Measurements from ENCODE around the gene MUC5AC.
"Not testable (repeated sequence)": the region's sequence is repeated elsewhere in the genome, so short reads cannot be mapped to it uniquely, and the experiment has no call there.

Gene MUC5AC

DNA sequence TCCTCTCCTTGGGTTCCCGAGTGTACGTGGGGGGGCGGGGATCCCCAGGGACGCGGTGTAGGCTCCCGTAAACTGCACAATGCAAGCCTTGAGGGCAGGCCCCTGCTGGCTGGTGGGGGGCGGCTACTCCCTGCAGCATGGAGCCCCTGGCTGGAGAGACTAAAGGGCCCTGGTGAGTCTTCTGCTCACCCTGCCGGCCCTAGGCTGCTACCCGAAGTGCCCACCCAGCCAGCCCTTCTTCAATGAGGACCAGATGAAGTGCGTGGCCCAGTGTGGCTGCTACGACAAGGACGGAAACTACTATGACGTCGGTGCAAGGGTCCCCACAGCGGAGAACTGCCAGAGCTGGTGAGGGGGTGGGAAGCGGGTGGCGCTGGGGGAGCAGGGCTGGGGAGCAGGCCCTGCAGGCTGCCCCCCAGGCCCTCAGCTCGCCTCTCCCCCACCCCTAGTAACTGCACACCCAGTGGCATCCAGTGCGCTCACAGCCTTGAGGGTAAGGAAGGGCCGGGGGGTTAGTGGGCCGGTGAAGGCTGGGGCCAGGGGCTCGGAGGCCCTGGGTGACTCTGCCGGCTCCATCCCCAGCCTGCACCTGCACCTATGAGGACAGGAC lies 81.9 kb downstream of the MUC5AC start:
- DNase-seq: no peak

DNA sequence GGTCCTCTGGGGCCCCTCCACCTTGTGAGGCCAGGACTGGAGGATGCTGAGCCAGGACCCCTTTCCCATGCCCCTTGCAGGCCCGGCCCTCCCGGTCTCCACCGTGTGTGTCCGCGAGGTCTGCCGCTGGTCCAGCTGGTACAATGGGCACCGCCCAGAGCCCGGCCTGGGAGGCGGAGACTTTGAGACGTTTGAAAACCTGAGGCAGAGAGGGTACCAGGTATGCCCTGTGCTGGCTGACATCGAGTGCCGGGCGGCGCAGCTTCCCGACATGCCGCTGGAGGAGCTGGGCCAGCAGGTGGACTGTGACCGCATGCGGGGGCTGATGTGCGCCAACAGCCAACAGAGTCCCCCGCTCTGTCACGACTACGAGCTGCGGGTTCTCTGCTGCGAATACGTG lies 83.0 kb downstream of the MUC5AC start:
- DNase-seq: no peak

DNA sequence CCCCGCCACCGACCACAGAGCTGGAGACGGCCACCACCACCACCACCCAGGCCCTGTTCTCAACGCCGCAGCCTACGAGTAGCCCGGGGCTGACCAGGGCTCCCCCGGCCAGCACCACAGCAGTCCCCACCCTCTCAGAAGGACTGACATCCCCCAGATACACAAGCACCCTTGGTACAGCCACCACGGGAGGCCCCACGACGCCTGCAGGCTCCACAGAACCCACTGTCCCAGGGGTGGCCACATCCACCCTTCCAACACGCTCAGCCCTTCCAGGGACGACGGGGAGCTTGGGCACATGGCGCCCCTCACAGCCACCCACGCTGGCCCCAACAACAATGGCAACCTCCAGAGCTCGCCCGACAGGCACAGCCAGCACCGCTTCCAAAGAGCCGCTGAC lies 84.0 kb downstream of the MUC5AC start:
- no peak for DNase-seq

DNA sequence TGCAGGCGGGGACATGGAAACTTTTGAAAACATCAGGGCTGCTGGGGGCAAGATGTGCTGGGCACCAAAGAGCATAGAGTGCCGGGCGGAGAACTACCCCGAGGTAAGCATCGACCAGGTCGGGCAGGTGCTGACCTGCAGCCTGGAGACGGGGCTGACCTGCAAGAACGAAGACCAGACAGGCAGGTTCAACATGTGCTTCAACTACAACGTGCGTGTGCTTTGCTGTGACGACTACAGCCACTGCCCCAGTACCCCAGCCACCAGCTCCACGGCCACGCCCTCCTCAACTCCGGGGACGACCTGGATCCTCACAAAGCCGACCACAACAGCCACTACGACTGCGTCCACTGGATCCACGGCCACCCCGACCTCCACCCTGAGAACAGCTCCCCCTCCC lies 84.5 kb downstream of the MUC5AC start:
- no peak for DNase-seq

DNA sequence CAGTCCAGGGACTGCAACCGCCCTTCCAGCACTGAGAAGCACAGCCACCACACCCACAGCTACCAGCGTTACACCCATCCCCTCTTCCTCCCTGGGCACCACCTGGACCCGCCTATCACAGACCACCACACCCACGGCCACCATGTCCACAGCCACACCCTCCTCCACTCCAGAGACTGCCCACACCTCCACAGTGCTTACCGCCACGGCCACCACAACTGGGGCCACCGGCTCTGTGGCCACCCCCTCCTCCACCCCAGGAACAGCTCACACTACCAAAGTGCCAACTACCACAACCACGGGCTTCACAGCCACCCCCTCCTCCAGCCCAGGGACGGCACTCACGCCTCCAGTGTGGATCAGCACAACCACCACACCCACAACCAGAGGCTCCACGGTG lies 85.0 kb downstream of the MUC5AC start:
- DNase-seq: not testable (repeated sequence)

DNA sequence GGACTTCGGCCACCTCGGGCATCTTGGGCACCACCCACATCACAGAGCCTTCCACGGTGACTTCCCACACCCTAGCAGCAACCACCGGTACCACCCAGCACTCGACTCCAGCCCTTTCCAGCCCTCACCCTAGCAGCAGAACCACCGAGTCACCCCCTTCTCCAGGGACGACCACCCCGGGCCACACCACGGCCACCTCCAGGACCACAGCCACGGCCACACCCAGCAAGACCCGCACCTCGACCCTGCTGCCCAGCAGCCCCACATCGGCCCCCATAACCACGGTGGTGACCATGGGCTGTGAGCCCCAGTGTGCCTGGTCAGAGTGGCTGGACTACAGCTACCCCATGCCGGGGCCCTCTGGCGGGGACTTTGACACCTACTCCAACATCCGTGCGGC lies 85.8 kb downstream of the MUC5AC start:
- DNase-seq: not testable (repeated sequence)

DNA sequence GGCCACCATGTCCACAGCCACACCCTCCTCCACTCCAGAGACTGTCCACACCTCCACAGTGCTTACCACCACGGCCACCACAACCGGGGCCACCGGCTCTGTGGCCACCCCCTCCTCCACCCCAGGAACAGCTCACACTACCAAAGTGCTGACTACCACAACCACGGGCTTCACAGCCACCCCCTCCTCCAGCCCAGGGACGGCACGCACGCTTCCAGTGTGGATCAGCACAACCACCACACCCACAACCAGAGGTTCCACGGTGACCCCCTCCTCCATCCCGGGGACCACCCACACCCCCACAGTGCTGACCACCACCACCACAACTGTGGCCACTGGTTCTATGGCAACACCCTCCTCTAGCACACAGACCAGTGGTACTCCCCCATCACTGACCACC lies 86.8 kb downstream of the MUC5AC start:
- DNase-seq: not testable (repeated sequence)

DNA sequence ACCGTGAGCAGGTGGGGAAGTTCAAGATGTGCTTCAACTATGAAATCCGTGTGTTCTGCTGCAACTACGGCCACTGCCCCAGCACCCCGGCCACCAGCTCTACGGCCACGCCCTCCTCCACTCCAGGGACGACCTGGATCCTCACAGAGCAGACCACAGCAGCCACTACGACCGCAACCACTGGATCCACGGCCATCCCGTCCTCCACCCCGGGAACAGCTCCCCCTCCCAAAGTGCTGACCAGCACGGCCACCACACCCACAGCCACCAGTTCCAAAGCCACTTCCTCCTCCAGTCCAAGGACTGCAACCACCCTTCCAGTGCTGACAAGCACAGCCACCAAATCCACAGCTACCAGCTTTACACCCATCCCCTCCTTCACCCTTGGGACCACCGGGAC lies 88.0 kb downstream of the MUC5AC start:
- not testable (repeated sequence) for DNase-seq

DNA sequence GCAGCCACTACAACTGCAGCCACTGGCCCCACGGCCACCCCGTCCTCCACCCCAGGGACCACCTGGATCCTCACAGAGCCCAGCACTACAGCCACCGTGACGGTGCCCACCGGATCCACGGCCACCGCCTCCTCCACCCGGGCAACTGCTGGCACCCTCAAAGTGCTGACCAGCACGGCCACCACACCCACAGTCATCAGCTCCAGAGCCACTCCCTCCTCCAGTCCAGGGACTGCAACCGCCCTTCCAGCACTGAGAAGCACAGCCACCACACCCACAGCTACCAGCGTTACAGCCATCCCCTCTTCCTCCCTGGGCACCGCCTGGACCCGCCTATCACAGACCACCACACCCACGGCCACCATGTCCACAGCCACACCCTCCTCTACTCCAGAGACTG lies 88.5 kb downstream of the MUC5AC start:
- DNase-seq: not testable (repeated sequence)

DNA sequence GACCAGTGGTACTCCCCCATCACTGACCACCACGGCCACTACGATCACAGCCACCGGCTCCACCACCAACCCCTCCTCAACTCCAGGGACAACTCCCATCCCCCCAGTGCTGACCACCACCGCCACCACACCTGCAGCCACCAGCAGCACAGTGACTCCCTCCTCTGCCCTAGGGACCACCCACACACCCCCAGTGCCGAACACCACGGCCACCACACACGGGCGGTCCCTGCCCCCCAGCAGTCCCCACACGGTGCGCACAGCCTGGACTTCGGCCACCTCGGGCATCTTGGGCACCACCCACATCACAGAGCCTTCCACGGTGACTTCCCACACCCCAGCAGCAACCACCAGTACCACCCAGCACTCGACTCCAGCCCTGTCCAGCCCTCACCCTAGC lies 89.3 kb downstream of the MUC5AC start:
- DNase-seq: not testable (repeated sequence)

DNA sequence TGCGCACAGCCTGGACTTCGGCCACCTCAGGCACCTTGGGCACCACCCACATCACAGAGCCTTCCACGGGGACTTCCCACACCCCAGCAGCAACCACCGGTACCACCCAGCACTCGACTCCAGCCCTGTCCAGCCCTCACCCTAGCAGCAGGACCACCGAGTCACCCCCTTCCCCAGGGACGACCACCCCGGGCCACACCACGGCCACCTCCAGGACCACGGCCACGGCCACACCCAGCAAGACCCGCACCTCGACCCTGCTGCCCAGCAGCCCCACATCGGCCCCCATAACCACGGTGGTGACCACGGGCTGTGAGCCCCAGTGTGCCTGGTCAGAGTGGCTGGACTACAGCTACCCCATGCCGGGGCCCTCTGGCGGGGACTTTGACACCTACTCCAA lies 91.2 kb downstream of the MUC5AC start:
- not testable (repeated sequence) for DNase-seq

DNA sequence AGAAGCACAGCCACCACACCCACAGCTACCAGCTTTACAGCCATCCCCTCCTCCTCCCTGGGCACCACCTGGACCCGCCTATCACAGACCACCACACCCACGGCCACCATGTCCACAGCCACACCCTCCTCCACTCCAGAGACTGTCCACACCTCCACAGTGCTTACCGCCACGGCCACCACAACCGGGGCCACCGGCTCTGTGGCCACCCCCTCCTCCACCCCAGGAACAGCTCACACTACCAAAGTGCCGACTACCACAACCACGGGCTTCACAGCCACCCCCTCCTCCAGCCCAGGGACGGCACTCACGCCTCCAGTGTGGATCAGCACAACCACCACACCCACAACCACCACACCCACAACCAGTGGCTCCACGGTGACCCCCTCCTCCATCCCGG lies 92.7 kb downstream of the MUC5AC start:
- DNase-seq: not testable (repeated sequence)

Data from NK-92 treated with Interleukin-12 subunit alpha and Interleukin-12 subunit beta, amount 100 ng/mL, for 24 hours (cell line).